Placental epithelial cell (primary cell): ENCODE measurements around the gene SPX. TPM values are rescaled to one million over a fixed set of nuclear protein-coding genes. Genes with fewer than 3 reads are reported as not detected.

ENCODE experiments used
- total RNA-seq: library from RNA; depleted of rRNA; stranded (reverse); fragments of >200 nt; gene quantifications from 2 replicates; pipeline ENCODE4 v1.2.3, GENCODE V29; 2012

Gene SPX
- total RNA-seq, result not detected in 2 replicates

GRCh38 chr12:21526053-21526452, at the start of gene SPX:
SPX (plus strand) TSS chr12:21526296; CDS start chr12:21526473, 177 bp downstream.

GRCh38 chr12:21501258-21502163, 24.6 kb upstream of the SPX start, which contains the start of the genes GOLT1B and RECQL:
GOLT1B (plus strand) TSS chr12:21501789; CDS start chr12:21501924, 135 bp downstream.
RECQL (minus strand) TSS chr12:21501635; CDS start chr12:21499570, 2,065 bp downstream.

Other genes starting within 250 kb of the SPX start
- not detected in 2 replicates for gene SLCO1A2, start 191.4 kb upstream of the SPX start, total RNA-seq
- gene IAPP, start 153.4 kb upstream of the SPX start, total RNA-seq, result not detected in 2 replicates
- gene PYROXD1, start 88.6 kb upstream of the SPX start, total RNA-seq, result 9.8 and 11.6 TPM in 2 replicates
- gene RECQL, start 24.7 kb upstream of the SPX start, total RNA-seq, result 34.2 and 51.7 TPM in 2 replicates
- gene GOLT1B, start 24.5 kb upstream of the SPX start, total RNA-seq, result 44.4 and 74.1 TPM in 2 replicates
- not detected in 2 replicates for gene GYS2, start 78.6 kb downstream of the SPX start, total RNA-seq
- gene LDHB, start 131.5 kb downstream of the SPX start, total RNA-seq, result 179 and 295 TPM in 2 replicates
- not detected in 2 replicates for gene KCNJ8, start 248.4 kb downstream of the SPX start, total RNA-seq